GM19023 (cell line): ENCODE data around the gene TANC1.

Experiments used
- ATAC-seq: cut with Tn5 transposase; IDR thresholded peaks from one replicate; pipeline ENCODE4 v1.9.1; 2021; ENCODE audit warnings: mild to moderate bottlenecking, moderate library complexity; ENCODE audit not compliant: unreplicated experiment

The TANC1 gene

DNA sequence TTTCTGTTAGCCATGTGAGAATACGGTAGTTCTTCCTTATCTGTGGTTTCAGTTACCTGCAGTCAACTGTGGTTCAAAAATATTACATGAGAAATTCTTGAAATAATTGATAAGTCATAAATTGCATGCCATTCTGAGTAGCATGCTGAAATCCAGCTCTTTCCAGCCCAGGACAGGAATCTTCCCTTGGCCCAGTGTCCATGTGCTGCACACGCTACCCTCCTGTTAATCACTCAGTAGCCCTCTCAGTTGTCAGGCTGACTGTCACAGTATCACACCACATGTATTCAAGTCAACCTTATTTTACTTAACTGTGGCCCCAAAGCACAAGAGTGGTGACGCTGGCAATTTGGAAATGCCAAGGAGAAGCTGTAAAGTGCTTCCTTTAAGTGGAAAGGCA, 141.1 kb downstream of the TANC1 start:
- ATAC-seq, result no peak

DNA sequence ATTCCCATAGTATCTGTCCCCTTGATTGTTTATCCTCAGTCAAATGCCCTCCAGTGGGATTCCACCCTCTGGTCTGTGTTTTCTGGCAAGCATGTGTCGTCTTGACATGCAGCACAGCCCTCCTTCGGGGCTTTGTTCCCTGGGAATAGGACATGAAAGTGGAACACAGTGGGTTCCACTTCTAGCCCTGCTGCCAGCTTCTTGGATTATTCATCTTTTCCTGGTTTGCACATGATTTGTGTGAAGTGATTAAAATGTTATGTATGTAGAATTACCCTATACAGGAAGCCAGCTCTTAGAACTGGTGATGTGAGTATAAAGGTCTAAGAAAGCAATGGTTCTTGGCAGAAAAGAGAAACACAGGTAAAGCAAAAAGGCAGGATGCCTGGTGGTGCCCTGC, 142.3 kb downstream of the TANC1 start:
- ATAC-seq, result no peak

DNA sequence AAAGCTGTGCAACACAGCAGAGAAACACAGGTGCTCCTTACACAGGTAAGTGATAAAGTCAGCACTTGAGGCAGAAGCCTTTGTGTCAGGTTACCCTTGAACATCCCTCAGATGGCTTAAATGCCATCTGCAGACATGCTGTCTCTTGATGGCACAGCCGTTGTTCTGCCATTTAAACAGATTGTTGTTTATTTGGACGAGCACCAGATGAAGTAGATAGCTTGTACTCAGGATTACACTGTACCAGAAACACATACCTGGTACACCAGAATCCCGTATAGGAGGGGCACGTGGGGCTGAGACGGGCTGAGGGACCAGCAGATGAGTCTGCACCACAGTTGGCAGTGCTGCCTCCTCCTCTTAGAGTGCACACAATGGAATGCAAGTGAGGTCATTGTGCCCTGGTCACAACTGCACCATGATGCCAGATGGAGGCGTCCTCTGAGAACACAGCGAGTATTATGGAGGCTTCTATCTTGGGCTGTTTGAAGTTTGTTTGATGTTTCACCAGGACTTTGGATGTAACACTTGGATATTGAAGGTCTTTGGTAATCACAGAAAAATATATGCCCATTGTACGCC, 143.0 kb downstream of the TANC1 start:
- ATAC-seq, result no peak

DNA sequence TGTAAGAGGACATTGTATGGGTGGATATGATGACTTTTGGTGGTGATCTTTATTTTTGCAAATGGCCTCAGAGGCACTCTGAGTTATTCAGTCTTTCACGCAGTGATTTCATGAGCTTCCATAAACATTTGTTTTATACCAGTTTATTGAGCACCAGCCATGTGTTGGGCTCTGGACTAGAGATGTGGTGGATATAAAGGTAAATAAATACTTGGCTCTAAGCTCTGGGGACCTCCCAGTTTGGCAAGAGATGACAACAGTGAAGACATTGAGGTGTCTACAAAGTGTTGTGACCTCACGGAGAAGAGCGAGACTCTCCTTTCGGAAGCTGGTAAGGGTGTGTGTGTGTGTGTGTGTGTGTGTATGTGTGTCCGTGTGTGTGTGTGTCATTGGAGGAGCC, 146.4 kb downstream of the TANC1 start:
- no peak for ATAC-seq

DNA sequence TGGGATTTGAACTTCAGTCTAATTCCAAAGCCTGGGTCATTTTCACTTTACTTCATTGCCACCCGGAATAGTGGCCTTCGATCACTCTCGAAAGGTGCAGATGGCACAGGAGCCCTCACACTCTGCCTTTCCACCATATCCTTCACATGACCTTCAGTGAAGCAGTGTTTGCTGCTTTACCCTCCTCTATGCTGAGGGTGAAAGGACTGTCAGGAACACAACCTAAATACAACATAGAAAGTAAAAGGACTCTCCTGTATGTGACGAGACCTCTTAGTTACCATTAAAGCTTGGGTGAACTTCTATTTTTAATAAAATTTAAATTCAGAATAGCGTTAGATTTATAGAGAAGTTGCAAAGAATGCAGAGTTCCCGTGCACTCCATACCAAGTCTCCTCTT, 148.5 kb downstream of the TANC1 start:
- ATAC-seq, result no peak

DNA sequence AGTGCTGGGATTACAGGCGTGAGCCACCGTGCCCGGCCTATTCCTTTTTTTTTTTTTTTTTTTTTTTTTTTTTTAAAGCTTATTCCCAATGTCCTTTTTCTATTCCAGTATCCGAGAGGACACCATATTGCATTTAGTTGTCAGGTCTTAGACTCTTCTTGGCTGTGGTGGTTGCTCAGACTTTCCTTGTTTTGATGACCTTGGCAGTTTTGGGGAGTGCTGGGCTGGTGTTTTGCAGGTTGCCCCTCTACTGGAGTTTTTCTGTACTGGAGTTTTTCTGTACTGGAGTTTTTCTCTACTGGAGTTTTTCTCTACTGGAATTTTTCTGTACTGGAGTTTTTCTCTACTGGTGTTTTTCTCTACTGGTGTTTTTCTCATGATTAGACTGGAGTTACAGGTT, 149.2 kb downstream of the TANC1 start:
- no peak for ATAC-seq

DNA sequence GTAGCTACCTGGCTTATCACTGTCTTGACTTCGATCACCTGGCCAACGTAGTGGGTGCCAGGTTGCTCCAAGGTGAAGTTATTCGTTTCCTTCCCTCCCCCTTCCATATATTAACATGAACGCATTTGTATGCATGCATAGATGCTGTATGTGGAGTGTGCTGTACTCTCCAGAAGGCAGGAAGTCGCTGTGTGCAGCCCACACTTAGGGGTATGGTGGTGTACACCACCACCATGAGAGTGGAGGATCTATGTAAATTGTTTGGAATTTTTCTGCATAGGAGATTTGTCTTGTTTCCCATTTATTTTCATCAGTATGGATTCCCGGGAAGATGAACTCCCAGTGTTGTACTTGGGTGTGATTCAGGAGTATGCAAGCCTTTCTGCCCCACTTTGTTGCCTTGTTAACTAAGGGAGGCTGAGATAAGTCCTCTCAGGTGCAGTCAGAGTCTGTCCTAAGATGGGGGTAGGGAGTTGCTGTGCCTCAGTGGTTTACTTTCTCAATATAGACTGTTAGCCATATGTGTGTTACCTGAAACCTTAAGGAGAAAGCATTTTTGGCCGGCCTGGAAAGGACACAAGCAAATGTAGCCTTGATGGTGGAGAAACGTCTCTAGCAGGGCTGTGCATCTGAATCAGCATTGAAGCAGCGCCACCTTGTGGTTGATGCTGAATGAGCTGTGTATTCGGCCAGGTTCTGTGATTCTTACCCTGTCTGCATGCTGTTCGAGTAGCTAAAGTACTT, 149.8 kb downstream of the TANC1 start:
- peak; percentile 91 for ATAC-seq

DNA sequence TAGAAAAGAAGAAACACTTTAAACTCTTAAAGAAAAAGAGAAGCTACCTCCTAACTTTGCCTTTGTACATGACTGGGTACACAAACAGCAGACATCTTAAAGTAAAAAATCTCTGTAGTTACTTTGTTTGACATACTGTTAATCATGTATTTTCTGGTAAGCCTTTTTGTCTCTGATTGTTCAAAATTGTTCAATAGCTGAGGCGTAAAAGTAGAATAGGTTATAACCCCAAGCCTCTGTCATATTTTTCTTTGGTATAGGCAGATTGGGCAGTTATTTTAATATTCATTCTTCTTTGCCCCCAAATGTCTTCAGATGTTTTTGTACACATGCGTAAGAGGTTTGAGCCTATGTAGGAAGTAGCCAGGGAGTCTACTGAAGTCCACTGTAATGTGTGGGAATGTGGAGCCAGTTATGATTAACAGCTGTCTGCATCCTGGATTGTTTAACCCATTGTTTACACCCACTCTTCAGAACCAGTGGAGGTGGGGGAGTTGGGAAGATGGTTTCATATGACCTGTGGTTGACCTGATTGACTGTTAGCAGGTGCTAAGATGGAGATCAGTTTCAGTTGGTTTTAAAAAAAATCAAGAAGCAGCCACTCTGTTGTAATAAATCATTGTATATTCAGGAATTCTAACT, 150.5 kb downstream of the TANC1 start:
- ATAC-seq, result no peak

DNA sequence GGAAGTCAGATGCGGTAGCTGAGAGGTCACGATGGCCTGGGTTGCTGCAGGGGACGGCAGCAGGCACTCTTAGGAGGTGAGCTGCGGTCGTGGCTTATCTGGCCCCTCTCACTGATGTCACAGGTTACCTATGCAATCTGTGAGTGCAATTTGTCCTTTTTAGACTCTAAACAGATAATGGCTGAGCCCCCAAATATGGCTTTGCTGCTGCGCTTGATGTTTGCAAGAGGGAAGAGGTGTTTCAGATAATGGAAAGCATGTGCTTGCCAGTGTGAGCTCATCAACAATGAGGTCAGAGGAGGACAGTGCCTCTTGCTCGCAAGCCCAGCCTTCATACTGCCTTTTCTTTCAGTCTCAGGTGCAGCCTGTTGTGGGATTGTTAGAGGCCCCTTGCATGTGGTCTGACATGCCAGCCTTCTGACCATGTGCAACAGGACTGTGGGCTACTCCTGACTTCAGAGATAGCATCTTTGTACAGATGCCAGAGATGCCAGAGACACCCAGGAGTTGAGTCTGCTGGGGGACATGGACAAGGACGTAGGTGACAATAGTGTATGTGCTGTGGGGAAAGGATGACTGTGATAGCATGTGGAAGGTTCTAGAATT, 151.3 kb downstream of the TANC1 start:
- no peak for ATAC-seq

DNA sequence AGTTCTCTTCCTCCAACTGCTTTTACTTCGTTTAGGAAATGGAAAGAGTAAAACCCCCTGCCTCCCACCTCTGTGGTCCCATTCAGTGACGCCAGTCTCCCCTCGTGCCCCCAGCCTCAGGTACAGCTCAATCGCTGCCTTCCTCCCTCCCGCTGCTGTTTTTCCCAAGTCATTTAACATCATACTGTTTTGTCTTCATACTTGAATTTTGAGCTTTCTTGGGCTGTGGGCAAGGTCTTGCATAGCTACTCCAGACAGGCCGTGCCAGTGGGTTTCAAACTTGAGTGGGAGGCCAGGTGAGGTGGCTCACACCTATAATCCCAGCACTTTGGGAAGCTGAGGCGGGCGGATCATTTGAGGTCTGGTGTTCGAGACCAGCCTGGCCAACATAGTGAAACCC, 155.3 kb downstream of the TANC1 start:
- no peak for ATAC-seq

DNA sequence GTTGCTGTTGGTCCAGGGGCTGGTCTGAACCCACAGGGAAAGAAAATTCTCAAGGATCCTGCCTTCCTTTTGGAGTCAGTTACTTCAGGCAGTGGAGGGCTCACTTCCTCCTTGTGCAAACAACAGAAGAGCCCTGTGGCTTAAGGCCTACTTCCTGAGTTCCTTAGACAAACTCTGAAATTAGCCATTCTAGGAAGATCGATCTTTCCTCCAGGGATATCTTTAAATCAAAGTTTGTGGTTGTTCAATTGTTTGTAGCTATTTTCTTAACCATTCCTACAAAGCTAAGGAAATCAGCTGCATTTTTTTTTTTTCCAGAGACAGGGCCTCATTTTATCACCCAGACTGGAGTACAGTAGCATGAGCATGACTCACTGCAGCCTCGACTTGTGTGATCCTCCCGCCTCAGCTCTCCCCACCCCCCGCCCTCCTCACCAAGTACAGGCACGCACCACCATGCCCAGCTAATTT, 156.0 kb downstream of the TANC1 start:
- ATAC-seq, result no peak

DNA sequence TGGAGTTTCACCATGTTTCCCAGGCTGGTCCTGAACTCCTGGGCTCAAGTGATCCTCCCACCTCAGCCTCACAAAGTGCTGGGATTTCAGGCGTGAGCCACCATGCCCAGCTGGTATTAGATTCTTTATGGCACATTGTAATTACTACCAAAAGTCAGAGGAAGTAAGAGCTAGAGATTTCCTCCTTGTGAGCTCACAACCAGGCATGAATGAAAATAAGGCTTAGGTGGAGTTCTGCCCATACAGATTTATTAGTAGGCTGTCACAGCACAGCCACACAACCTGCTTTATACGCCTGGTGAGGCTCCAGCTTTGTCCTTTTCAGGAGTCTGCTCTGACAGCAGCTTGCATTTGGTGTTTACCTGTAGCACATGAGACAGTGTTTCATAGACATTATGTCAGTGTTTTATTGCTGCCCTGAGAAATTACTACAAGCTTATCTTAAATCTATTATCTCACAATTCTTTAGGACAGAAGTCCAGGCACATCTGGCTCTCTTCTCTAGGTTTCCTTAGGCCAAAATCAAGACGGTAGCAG, 156.6 kb downstream of the TANC1 start:
- ATAC-seq, result no peak

DNA sequence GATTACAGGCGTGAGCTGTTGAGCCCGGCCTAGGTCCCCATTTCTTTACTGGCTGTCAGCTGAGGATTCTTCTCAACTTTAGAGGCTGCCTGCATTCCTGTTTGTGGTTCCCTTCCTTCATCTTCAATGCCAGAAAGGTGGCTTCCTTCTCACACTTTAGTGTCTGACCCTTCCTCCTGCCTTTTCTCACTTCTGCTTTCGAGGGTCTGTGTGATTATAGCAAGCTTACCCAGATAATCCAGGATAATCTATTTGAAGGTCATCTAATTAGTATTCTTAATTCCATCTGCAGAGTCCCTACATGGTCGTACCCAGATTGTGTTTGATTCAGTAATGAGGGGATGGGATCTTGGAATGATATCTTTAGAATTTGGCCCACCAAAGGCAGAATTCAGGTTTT, 157.4 kb downstream of the TANC1 start:
- ATAC-seq, result no peak

DNA sequence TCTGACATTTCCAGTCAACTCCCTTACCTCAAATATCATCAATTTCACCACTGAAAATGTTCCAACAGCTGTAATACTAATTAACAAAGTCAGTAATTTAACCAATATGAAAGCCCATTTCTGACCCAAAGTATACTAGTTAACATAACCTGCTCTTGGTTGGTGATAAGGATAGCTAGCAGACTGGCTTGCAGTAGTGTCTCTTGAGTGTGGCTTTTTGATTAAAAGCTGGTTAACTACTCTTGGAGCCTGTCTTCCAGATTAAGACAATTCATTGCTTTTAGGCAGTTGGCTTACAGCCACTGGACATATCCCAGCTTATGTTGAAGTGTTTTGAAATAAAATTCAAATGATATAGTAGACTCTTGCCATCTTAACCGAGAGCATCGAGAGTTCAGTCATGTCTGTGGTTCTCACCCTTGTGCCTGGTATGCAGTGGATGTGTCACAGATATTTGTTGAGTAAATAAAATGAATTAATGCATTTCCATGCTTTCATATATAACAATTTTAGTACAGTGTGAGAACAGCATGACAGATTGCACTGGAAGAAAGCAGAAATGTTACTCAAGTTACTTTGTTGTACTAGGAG, 158.1 kb downstream of the TANC1 start:
- no peak for ATAC-seq

DNA sequence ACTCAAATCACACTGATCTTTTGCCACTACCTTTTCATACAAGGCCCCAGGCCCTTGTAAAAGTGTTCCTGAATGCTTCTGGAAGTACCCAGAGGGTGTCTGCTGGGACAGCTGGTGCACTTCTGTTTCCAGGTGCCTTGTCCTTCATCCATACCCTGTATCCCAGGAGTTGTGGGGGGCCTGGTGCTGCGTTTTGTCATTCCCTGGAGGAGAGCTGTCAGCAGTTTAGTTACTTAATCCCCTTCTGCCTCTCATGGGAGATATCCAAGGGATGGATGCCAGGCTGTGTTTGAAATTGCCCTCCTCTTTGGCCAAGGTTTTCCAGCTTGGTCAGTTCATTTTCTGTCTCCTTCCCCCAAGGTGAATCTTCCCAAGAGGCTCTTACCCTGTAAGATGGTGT, 159.8 kb downstream of the TANC1 start:
- no peak for ATAC-seq

DNA sequence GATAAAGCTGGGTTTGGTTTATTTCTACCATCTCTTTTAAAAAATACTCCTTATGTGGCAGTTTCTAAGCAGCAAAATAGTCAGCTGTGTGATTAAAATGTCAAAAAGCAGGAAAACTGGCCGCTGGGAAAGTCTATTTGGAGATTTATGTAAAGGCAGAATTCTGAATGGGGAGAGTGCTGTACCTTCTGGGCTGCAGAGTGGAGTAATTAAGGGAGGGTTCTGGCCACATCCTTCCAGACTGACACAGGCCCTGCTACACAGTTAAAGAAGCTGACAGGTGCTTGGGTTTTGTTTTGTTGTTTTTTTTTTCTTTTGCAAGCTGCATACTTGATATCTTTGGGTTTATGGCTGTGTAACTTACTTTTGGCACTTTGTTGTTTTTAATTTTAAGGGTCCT, 160.8 kb downstream of the TANC1 start:
- no peak for ATAC-seq

DNA sequence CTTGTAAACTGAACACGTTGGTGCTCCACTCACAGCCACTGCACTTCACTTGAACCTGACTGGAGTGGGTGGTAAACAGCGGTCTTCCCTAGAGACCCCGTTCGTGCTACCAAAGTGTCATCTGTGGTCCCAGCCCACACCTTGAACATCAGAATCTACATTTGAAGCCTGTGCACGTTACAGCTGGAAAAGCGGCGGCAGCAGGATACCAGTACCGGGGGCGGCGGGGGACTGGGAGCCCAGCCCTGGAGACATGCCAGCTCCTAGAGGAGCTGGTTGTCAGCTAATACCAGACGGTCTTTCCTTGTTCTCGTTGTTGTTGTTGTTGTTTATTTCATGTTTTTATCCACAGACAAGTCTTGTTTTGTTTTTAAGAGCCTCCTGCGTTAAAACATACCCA, 161.4 kb downstream of the TANC1 start:
- no peak for ATAC-seq

DNA sequence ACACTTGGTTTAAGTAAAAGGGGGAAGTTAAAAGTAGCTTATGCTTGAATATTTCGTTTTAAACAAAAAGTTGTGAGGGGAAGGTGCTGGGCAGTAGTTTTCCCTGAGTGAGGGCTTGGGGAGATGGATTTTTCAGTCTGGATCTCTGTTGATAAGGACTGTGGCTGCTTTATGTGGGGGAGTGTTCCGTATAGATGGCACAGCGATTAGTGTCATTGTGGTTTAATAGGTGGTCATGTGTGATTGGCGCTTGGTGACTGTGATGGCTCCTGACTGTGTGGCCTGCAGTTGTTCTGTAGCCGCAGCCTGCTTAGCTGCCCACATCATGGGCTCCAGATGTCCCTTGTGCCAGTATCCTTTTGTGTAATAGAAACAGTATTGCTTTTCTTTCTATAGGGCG, 161.9 kb downstream of the TANC1 start:
- no peak for ATAC-seq

DNA sequence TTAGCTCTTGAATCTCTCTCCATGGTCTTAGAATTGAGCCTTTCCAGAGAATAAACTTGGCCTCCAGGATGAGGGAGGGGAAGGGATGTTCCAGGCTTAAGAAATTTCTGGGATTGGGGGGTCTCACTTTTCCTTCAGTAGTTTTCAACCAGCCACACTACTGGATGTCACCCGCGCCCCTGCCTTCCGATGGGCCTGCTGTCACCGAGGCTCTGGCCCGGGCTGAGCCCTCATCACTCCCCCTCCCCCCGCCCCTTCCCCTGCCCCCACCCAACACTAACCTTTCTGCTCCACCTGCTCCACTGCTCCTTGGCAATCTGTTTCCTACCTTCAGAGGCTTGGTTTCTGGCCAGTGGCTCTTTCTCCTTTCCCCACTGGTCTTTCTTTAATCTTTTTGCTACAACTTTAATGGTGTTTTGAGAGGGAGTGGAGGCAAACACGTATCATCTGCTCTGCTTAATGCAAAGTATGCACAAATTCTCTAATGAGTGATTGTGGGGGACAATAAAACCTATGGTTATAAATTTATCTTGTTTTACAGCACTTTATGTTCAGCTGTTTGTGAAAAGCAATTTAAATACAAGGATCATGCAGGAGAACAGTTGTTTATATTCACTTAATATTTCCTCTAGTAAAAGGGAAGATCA, 162.9 kb downstream of the TANC1 start:
- ATAC-seq, result no peak

DNA sequence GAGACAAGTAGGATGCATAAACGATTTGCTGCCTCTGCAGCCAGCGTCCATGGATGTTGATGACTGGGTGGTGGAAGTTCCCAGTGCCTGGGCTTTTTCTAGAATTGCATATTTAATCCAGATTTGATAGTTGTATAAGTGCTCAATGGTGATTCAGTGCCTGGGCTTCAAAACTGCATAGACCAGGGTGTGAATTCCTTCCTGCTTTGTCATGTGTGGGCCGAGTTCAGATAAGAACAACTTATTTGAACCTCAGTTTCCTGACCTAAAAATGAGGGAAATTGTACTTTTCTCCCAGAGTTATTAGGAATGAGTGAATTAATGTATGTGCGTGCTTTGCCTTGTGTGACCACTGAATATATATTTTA, 163.5 kb downstream of the TANC1 start:
- no peak for ATAC-seq

DNA sequence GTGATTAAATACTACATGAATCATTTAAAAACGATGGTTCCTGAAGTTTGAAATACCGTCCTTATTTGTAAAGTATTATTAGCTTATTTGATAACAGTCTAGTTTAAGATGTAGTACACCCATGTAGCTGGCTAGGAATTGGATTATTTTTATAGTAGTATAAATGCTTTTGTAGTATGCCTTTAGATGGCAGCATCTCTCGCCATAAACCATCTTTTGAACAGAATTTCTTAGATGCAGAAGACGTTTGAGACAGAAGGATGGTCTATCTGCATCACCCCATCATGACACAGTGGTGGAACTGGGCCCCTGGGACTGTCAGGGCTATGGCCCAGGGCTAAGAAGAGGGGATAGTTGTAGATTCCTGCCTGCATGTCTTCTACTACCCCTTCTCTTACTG, 165.4 kb downstream of the TANC1 start:
- ATAC-seq, result no peak
